ENCODE results near the gene HSPA9. TPM values are rescaled to one million over a fixed set of nuclear protein-coding genes. Genes with fewer than 3 reads are reported as not detected.

HSPA9 gene
- total RNA-seq, 1 experiment from 2014 or later: 502 TPM

GRCh38 chr5:138553437-138554095 is 21.6 kb downstream of the HSPA9 start:
- Histone ChIP-seq H3K27ac (ENCODE audit: low read depth, low read length, poor library complexity, severe bottlenecking) (no peak overlapping the region), H3K4me1 (ENCODE audit: insufficient read depth, low read length, poor library complexity, severe bottlenecking) (no peaks in the 10 kb centered on the region), H3K27me3 (replicated peaks; ENCODE audit: insufficient read depth, low read depth, low read length, poor library complexity) (no peaks in the 10 kb centered on the region), H3K4me3 (ENCODE audit: low read depth, low read length, poor library complexity, severe bottlenecking) (no peak overlapping the region), H3K36me3 (ENCODE audit: insufficient read depth, low read length, poor library complexity, severe bottlenecking) (peaks cover 63% of the 10 kb centered on the region), H3K9me3 (ENCODE audit: low read depth, low read length, poor library complexity, severe bottlenecking) (no peaks in the 10 kb centered on the region)
- intact Hi-C loops (cut with micrococcal nuclease; ENCODE audit: unreplicated experiment): no loop called here
- POLR2A ChIA-PET (ENCODE audit: low non-redundant PET): no interaction called here
- TF ChIP-seq EZH2 (IDR thresholded peaks at IDR 0.05; ENCODE audit: borderline replicate concordance, low read depth, low read length, poor library complexity, severe bottlenecking) (no peak), CTCF (conservative IDR thresholded peaks at IDR 0.05; ENCODE audit: low read depth, low read length) (no peak)
- CTCF ChIA-PET: no interaction called here
- no peak for DNase-seq (ENCODE audit: low spot score)
- BruUV-seq (replicated peaks): no TSS peak

DNA sequence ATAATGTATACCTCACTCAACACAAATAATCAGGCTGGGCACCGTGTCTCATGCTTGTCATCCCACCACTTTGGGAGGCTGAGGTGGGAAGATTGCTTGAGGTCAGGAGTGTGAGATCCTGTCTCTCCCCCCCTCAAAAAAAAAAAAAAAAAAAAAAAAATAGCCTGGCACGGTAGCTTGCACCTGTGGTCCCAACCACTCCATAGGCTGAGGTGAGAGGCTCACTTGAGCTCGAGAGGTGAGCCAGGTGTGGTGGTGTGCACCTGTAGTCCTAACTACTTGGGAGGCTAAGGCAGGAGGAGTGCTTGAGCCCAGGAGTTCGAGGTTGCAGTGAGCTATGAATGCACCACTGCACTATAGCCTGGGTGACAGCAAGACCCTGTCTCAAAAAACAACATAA is 22.5 kb downstream of the HSPA9 start:
- no peak for DNase-seq (ENCODE audit: low spot score)
- Histone ChIP-seq H3K4me3 (ENCODE audit: low read depth, low read length, poor library complexity, severe bottlenecking) (no peak overlapping the region), H3K36me3 (ENCODE audit: insufficient read depth, low read length, poor library complexity, severe bottlenecking) (peaks cover 54% of the 10 kb centered on the region), H3K9me3 (ENCODE audit: low read depth, low read length, poor library complexity, severe bottlenecking) (no peaks in the 10 kb centered on the region), H3K27me3 (replicated peaks; ENCODE audit: insufficient read depth, low read depth, low read length, poor library complexity) (no peaks in the 10 kb centered on the region), H3K27ac (ENCODE audit: low read depth, low read length, poor library complexity, severe bottlenecking) (no peak overlapping the region), H3K4me1 (ENCODE audit: insufficient read depth, low read length, poor library complexity, severe bottlenecking) (no peaks in the 10 kb centered on the region)
- intact Hi-C loops (cut with micrococcal nuclease; ENCODE audit: unreplicated experiment): no loop called here
- ChIA-PET CTCF (interaction anchor here (0.6 kb wide), 1 partner anchor 102 kb away, joined by 3 read pairs; no protein-coding TSS in a partner anchor), POLR2A (ENCODE audit: low non-redundant PET) (no interaction called here)
- TF ChIP-seq EZH2 (IDR thresholded peaks at IDR 0.05; ENCODE audit: borderline replicate concordance, low read depth, low read length, poor library complexity, severe bottlenecking): no peak
- TF ChIP-seq CTCF (conservative IDR thresholded peaks at IDR 0.05; ENCODE audit: low read depth, low read length): no peak
- no TSS peak for BruUV-seq (replicated peaks)

DNA sequence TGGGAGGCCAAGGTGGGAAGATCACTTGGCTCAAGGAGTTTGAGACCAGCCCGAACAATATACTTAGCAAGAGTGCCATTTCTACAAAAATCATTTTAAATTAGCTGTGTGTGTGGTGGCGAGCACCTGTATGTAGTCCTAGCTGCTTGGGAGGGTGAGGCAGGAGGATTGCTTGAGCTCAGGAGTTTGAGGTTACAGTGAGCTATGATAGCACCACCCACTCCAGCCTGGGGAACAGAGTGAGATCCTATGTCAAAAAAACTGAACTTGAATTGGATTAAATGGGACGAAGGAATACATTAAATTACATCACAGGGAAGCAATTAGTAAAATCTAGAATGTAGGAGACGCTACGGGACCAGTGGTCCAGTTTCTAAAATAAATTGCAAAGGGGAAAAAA is 25.8 kb downstream of the HSPA9 start:
- TF ChIP-seq EZH2 (IDR thresholded peaks at IDR 0.05; ENCODE audit: borderline replicate concordance, low read depth, low read length, poor library complexity, severe bottlenecking) (no peak), CTCF (conservative IDR thresholded peaks at IDR 0.05; ENCODE audit: low read depth, low read length) (no peak)
- intact Hi-C loops (cut with micrococcal nuclease; ENCODE audit: unreplicated experiment): loop anchor here (5.0 kb wide), 2 partner anchors 97 to 367 kb away; no protein-coding TSS in a partner anchor

More for the DNA sequence above, 25.8 kb downstream of the HSPA9 start:
- Histone ChIP-seq H3K4me3 (ENCODE audit: low read depth, low read length, poor library complexity, severe bottlenecking) (no peak overlapping the region), H3K27ac (ENCODE audit: low read depth, low read length, poor library complexity, severe bottlenecking) (no peak overlapping the region), H3K27me3 (replicated peaks; ENCODE audit: insufficient read depth, low read depth, low read length, poor library complexity) (no peaks in the 10 kb centered on the region), H3K36me3 (ENCODE audit: insufficient read depth, low read length, poor library complexity, severe bottlenecking) (peaks cover 21% of the 10 kb centered on the region), H3K4me1 (ENCODE audit: insufficient read depth, low read length, poor library complexity, severe bottlenecking) (peaks cover 6% of the 10 kb centered on the region), H3K9me3 (ENCODE audit: low read depth, low read length, poor library complexity, severe bottlenecking) (no peaks in the 10 kb centered on the region)
- no peak for DNase-seq (ENCODE audit: low spot score)
- CTCF ChIA-PET: no interaction called here
- BruUV-seq (replicated peaks): no TSS peak
- POLR2A ChIA-PET (ENCODE audit: low non-redundant PET): no interaction called here
